K562 (cell line): ENCODE results near the gene CYCS. TPM values are rescaled to one million over a fixed set of nuclear protein-coding genes. Genes with fewer than 3 reads are reported as not detected.

Experiments used
- ATAC-seq: fragments of 200-7000 bp; cut with Tn5 transposase; 3 replicates; pipeline ENCODE4 v1.9.1; 2020; ENCODE audit warnings: moderate library complexity
- BruUV-seq: library from RNA; stranded (reverse); fragments of 400-500 nt; replicated peaks from 2 replicates; lab custom pipeline; 2021; lab: Mats Ljungman, UMichigan
- CTCF ChIA-PET: fragments of 300-600 bp; formaldehyde crosslinking; extraction: SDS; loops from one replicate; lab custom pipeline; 2021; ENCODE audit warnings: low intra/inter-chr PET ratio; lab: Yijun Ruan, JAX
- POLR2A ChIA-PET: fragments of 300-600, 350-650 bp; sonication (Branson Sonifier 250); formaldehyde crosslinking; extraction: SDS; loops from one replicate; lab custom pipeline; 2021; ENCODE audit warnings: antibody characterized with exemption, inconsistent platforms; lab: Yijun Ruan, JAX
- DNase-seq, 4 experiments: peaks; one replicate each; pipeline versions ENCODE4 v3.0.0 to v3.0.0-alpha.2; 2011 to 2018; ENCODE audit warnings: low spot score in 3 of 4, mixed read lengths in 3 of 4; ENCODE audit errors: extremely low read depth in 1 of 4
- FAIRE-seq: peaks from 2 replicates; lab custom pipeline; 2011; peaks lifted over from hg19 to GRCh38; lab: Jason Lieb, UNC
- H2AFZ ChIP-seq: 2 replicates; pipeline ENCODE4 v1.6.0; 2011; ENCODE audit warnings: low read depth, low read length, control low read depth, inconsistent platforms
- H3K27ac ChIP-seq: fragments of 200-600 bp; 3 replicates; pipeline ENCODE4 v1.8.0; 2011; ENCODE audit warnings: low read depth, mild to moderate bottlenecking, control low read depth, inconsistent platforms, low read length, moderate library complexity, mixed read lengths; ENCODE audit errors: extremely low read depth
- H3K27me3 ChIP-seq, 2 experiments: fragments of 300-600 bp in 1 of 2; 2 replicates in 1 of 2; 3 replicates in 1 of 2; pipeline versions ENCODE4 v1.6.0 to v1.8.0; 2011; ENCODE audit warnings: inconsistent platforms in 2 of 2, low read length in 2 of 2, mild to moderate bottlenecking in 1 of 2, mixed read lengths in 1 of 2, moderate library complexity in 1 of 2; ENCODE audit not compliant: control insufficient read depth in 2 of 2, insufficient read depth in 2 of 2
- H3K36me3 ChIP-seq: fragments of 300-600 bp; 3 replicates; pipeline ENCODE4 v1.8.0; 2011; ENCODE audit warnings: mild to moderate bottlenecking, low read length, inconsistent platforms; ENCODE audit not compliant: control insufficient read depth, insufficient read depth
- H3K4me1 ChIP-seq, 2 experiments: fragments of 200-600 bp in 1 of 2; replicated peaks in 1 of 2; 2 replicates in 1 of 2; 3 replicates in 1 of 2; pipeline versions ENCODE4 v1.5.1 to v1.8.0; 2011; ENCODE audit warnings: inconsistent platforms in 2 of 2, low read length in 2 of 2, mild to moderate bottlenecking in 1 of 2, mixed read lengths in 1 of 2, moderate library complexity in 1 of 2; ENCODE audit not compliant: control insufficient read depth in 2 of 2, insufficient read depth in 2 of 2
- H3K4me2 ChIP-seq: 2 replicates; pipeline ENCODE4 v1.6.1; 2011; ENCODE audit warnings: low read length, control low read depth, inconsistent platforms, mixed read lengths; ENCODE audit not compliant: insufficient read depth
- H3K4me3 ChIP-seq: fragments of 200-600 bp; sonication (generic), shearing (Covaris generic); 2 replicates; pipeline ENCODE4 v1.5.1; 2016; ENCODE audit warnings: control low read depth, inconsistent platforms
- H3K79me2 ChIP-seq: fragments of 200-600 bp; 3 replicates; pipeline ENCODE4 v1.8.0; 2011; ENCODE audit warnings: low read length, inconsistent platforms; ENCODE audit not compliant: control insufficient read depth, insufficient read depth
- H3K9ac ChIP-seq, 2 experiments: 2 replicates each; pipeline versions ENCODE4 v1.6.0 to v1.6.1; 2011; ENCODE audit warnings: low read depth in 2 of 2, low read length in 2 of 2, control low read depth in 1 of 2, inconsistent platforms in 1 of 2, mild to moderate bottlenecking in 1 of 2, mixed read lengths in 1 of 2; ENCODE audit not compliant: insufficient read depth in 1 of 2
- H3K9me1 ChIP-seq: one replicate; pipeline ENCODE4 v1.6.0; 2011; ENCODE audit warnings: inconsistent platforms, mild to moderate bottlenecking, low read length, moderate library complexity; ENCODE audit not compliant: control insufficient read depth, insufficient read depth
- H3K9me3 ChIP-seq: replicated peaks from 2 replicates; pipeline ENCODE4 v1.5.1; 2011; ENCODE audit warnings: low read depth, low read length, inconsistent platforms; ENCODE audit not compliant: control insufficient read depth, insufficient read depth
- H4K20me1 ChIP-seq: replicated peaks from 2 replicates; pipeline ENCODE4 v1.6.1; 2011; ENCODE audit warnings: low read length, inconsistent platforms, mixed read lengths; ENCODE audit not compliant: control insufficient read depth, insufficient read depth
- CTBP1 ChIP-seq: fragments of 450-650 bp; IDR thresholded peaks from 2 replicates; pipeline ENCODE4 v1.6.1; 2016; ENCODE audit warnings: borderline replicate concordance
- KAT8 ChIP-seq: fragments of 450-650 bp; IDR thresholded peaks from 2 replicates; pipeline ENCODE4 v1.6.1; 2016; ENCODE audit warnings: low read depth, mild to moderate bottlenecking
- MAFF ChIP-seq: IDR thresholded peaks from 2 replicates; pipeline ENCODE4 v1.6.1; 2012; ENCODE audit warnings: low read length, improper control_type of control experiment
- SPI1 ChIP-seq: IDR thresholded peaks from 2 replicates; pipeline ENCODE4 v1.6.1; 2011; ENCODE audit warnings: low read depth, low read length, control low read depth, borderline replicate concordance
- TAL1 ChIP-seq: fragments of 450-650 bp; IDR thresholded peaks from 2 replicates; pipeline ENCODE4 v1.6.1; 2016; ENCODE audit warnings: mild to moderate bottlenecking
- ZC3H4 ChIP-seq: sonication (generic); formaldehyde crosslinking; IDR thresholded peaks from 2 replicates; pipeline ENCODE4 v1.9.0; 2021; ENCODE audit warnings: missing genetic modification reagents, borderline replicate concordance
- WGBS: fragments of 100-300 bp; shearing (Covaris generic); methylation state at CpG from one replicate; pipeline ENCODE4 v1.1.6; 2016; ENCODE audit warnings: low coverage, mixed read lengths; ENCODE audit not compliant: insufficient coverage; ENCODE audit errors: missing lambda C conversion rate; 5-methylcytosine and 5-hydroxymethylcytosine counted together
- in situ Hi-C: fragments of 300-500 bp; cut with MboI; formaldehyde crosslinking; loops from 4 replicates; pipeline ENCODE4 v1.15.0; 2018; ENCODE audit warnings: inconsistent platforms, mixed read lengths
- intact Hi-C: fragments of 100-400 bp; cut with micrococcal nuclease; formaldehyde crosslinking; loops from 2 replicates; pipeline ENCODE4 v1.14.2; 2022
- polyA plus RNA-seq, 8 experiments: library from polyadenylated mRNA; depleted of rRNA in 4 of 8; stranded (reverse) in 5 of 8; unstranded in 3 of 8; fragments of >200 nt; fragmentation: Nextera tagmentation in 2 of 8; fragmentation: Illumina TruSeq in 1 of 8; extraction: Ambion mirVana in 2 of 8; extraction: Trizol in 1 of 8; gene quantifications; 2 replicates each; pipeline versions ENCODE4 v1.2.1 to v1.2.3, GENCODE V29; 2011 to 2014; ENCODE audit warnings: inconsistent platforms in 1 of 8, missing spikeins in 1 of 8
- total RNA-seq, 7 experiments: library from RNA; depleted of rRNA in 6 of 7; stranded (reverse); fragments of >200 nt in 6 of 7; fragmentation: Illumina TruSeq in 2 of 7; extraction: Trizol in 2 of 7; gene quantifications; 2 replicates each; pipeline versions ENCODE4 v1.2.1 to v1.2.3, GENCODE V29; 2011 to 2021; ENCODE audit warnings: low replicate concordance in 1 of 7
- TF ChIP-seq, protein P1 (sequence below): fragments of 450-650 bp; formaldehyde crosslinking; IDR thresholded peaks from 2 replicates; pipeline ENCODE4 v1.4.0; 2020; ENCODE audit warnings: mild to moderate bottlenecking, moderate library complexity

The CYCS gene
- total and polyA plus RNA-seq, 9 of the 15 experiments (the other 6 are each of a cell fraction or from before 2014, with no cell fraction given) = 206 to 1,425 (median 438) TPM

DNA sequence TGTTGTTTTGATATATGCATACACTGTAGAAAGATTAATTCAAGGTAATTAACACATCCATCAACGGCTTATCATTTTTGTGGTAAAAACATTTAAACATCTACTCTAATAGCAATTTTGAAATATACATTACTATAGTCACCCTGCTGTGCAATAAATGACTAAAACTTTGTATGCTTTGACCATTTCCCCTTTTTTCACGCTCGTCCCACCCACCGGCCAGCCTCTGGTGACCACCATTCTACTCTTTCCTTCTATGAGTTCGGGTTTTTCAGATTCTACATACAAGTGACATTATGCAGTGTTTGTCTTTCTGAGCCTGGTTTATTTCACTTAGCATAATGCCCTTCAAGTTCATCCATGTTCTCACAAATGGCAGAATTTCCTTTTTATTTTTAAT lies 21.3 kb downstream of the CYCS start:
- Histone ChIP-seq H3K9me3 (no peaks in the 10 kb centered on the region; the same call in 1 of the 2 replicates), H3K4me1 (peaks cover 0 to 2% of the 10 kb centered on the region in 2 experiments; a peak in 2 of 5 replicates), H3K79me2 (no peaks in the 10 kb centered on the region), H3K9me1 (no peaks in the 10 kb centered on the region), H3K27me3 (no peaks in the 10 kb centered on the region), H4K20me1 (no peaks in the 10 kb centered on the region), H3K4me3 (no peak overlapping the region), H3K4me2 (no peak overlapping the region), H2AFZ (no peak overlapping the region), H3K27ac (no peak overlapping the region), H3K9ac (no peak overlapping the region), H3K36me3 (no peaks in the 10 kb centered on the region; the same call in 2 of the 3 replicates)
- POLR2A ChIA-PET = interaction anchor here (0.9 kb wide), 1 partner anchor 9 kb away, joined by 4 read pairs; no protein-coding TSS in a partner anchor
- ATAC-seq (no peak), FAIRE-seq (no peak), DNase-seq (no peak)
- WGBS = 39% methylated on average over 5 of the region's 5 CpGs
- intact Hi-C loops = no loop called here
- TF ChIP-seq, protein P1, sequence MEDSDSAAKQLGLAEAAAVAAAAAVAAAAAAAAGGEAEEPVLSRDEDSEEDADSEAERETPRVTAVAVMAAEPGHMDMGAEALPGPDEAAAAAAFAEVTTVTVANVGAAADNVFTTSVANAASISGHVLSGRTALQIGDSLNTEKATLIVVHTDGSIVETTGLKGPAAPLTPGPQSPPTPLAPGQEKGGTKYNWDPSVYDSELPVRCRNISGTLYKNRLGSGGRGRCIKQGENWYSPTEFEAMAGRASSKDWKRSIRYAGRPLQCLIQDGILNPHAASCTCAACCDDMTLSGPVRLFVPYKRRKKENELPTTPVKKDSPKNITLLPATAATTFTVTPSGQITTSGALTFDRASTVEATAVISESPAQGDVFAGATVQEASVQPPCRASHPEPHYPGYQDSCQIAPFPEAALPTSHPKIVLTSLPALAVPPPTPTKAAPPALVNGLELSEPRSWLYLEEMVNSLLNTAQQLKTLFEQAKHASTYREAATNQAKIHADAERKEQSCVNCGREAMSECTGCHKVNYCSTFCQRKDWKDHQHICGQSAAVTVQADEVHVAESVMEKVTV (CRISPR knock-in tag) = no peak
- TF ChIP-seq MAFF (no peak), TAL1 (no peak), KAT8 (no peak), SPI1 (peak; percentile 43; the same call in 1 of the 2 replicates), ZC3H4 (no peak), CTBP1 (no peak)
- CTCF ChIA-PET = no interaction called here
- BruUV-seq = no TSS peak
- in situ Hi-C loops = no loop called here
